NCI-H2107 treated with DMSO at 0.1 percent for 48 hours (cell line): Measurements from ENCODE around the gene SH2B2.

Experiments used
- DNase-seq: peaks from one replicate; lab custom pipeline; 2025; ENCODE audit not compliant: unreplicated experiment; lab: John Stamatoyannopoulos, UW

The SH2B2 gene

GRCh38 chr7:102264367-102264891, 22.2 kb upstream of the SH2B2 start:
- no peak for DNase-seq

GRCh38 chr7:102266541-102266940, 20.1 kb upstream of the SH2B2 start:
- no peak for DNase-seq

GRCh38 chr7:102268635-102269034, 18.0 kb upstream of the SH2B2 start:
- no peak for DNase-seq

GRCh38 chr7:102270178-102270887, 16.3 kb upstream of the SH2B2 start:
- no peak for DNase-seq

GRCh38 chr7:102271158-102271798, 15.4 kb upstream of the SH2B2 start:
- no peak for DNase-seq

- DNase-seq, result peak; percentile 42
Observed at GRCh38 chr7:102272075-102272916, 14.4 kb upstream of the SH2B2 start.

GRCh38 chr7:102272917-102273748, 13.5 kb upstream of the SH2B2 start:
- DNase-seq, result no peak

- no peak for DNase-seq
Observed at GRCh38 chr7:102273749-102274712, 12.6 kb upstream of the SH2B2 start.

GRCh38 chr7:102275123-102275703, 11.5 kb upstream of the SH2B2 start:
- DNase-seq, result no peak

GRCh38 chr7:102277901-102278300, 8.8 kb upstream of the SH2B2 start:
- DNase-seq, result no peak

- no peak for DNase-seq
Observed at GRCh38 chr7:102279537-102280400, 6.9 kb upstream of the SH2B2 start.

GRCh38 chr7:102280521-102280920, 6.1 kb upstream of the SH2B2 start:
- no peak for DNase-seq

GRCh38 chr7:102281785-102282184, 4.9 kb upstream of the SH2B2 start:
- DNase-seq, result no peak

GRCh38 chr7:102282465-102283362, 4.0 kb upstream of the SH2B2 start:
- no peak for DNase-seq

- no peak for DNase-seq
Observed at GRCh38 chr7:102283477-102284189, 3.0 kb upstream of the SH2B2 start.

- no peak for DNase-seq
Observed at GRCh38 chr7:102284399-102284798, 2.3 kb upstream of the SH2B2 start.
